ENCODE results near the gene HILPDA. TPM values are rescaled to one million over a fixed set of nuclear protein-coding genes. Genes with fewer than 3 reads are reported as not detected.

The HILPDA gene
- polyA plus RNA-seq, 1 donor (not counting 4 experiments of a cell fraction or from before 2014, with no cell fraction given): 17.9 TPM

GRCh38 chr7:128453836-128454804 is 1.6 kb upstream of the HILPDA start:
- DNase-seq (ENCODE audit: low read depth, low spot score) (no peak), FAIRE-seq (no peak)
- no peaks in the 10 kb centered on the region for H3K36me3 ChIP-seq (ENCODE audit: control insufficient read depth in 2 of 2, extremely low read depth in 1 of 2, insufficient read depth in 2 of 2, low read length in 2 of 2)
- no peaks in the 10 kb centered on the region for H3K9me3 ChIP-seq (ENCODE audit: control insufficient read depth, low read depth, low read length)
- H3K27ac ChIP-seq (ENCODE audit: control insufficient read depth, insufficient read depth, low read length): no peak overlapping the region
- H3K79me2 ChIP-seq (ENCODE audit: control insufficient read depth, insufficient read depth, low read length): peaks cover 19% of the 10 kb centered on the region
- no peaks in the 10 kb centered on the region for H4K20me1 ChIP-seq (ENCODE audit: control insufficient read depth, extremely low read depth, insufficient read depth, low read length)
- no peak overlapping the region for H3K9ac ChIP-seq (ENCODE audit: control insufficient read depth, extremely low read depth, insufficient read depth, low read length)
- no peaks in the 10 kb centered on the region for H3K9me1 ChIP-seq (ENCODE audit: control insufficient read depth, extremely low read depth, insufficient read depth, low read length)
- dilution Hi-C loops (cut with MboI; ENCODE audit: extremely low pct_ligation_motif_present, low sequenced_read_pairs): no loop called here
- H3K4me2 ChIP-seq (ENCODE audit: control insufficient read depth, extremely low read depth, insufficient read depth, low read depth, low read length): no peak overlapping the region
- H3K27me3 ChIP-seq (ENCODE audit: control insufficient read depth, extremely low read depth, insufficient read depth, low read length): peaks cover 3% of the 10 kb centered on the region
- H2AFZ ChIP-seq (ENCODE audit: control insufficient read depth, low read length): no peak overlapping the region
- no peak overlapping the region for H3K4me3 ChIP-seq (ENCODE audit: control insufficient read depth in 2 of 3, extremely low read depth in 1 of 3, insufficient read depth in 2 of 3, low read depth in 1 of 3, low read length in 3 of 3)
- TF ChIP-seq EZH2 (IDR thresholded peaks at IDR 0.05; ENCODE audit: low read length) (no peak), CTCF (optimal IDR thresholded peaks at IDR 0.05 in 1 of 3, IDR thresholded peaks at IDR 0.05 in 1 of 3, conservative IDR thresholded peaks at IDR 0.05 in 1 of 3; ENCODE audit: extremely low read depth in 1 of 3, insufficient read depth in 2 of 3, low read length in 3 of 3) (no peak)
- peaks cover 17% of the 10 kb centered on the region for H3K4me1 ChIP-seq (ENCODE audit: control insufficient read depth, extremely low read depth, insufficient read depth, low read length)

GRCh38 chr7:128454808-128455542 is 703 bp upstream of the HILPDA start:
- H2AFZ ChIP-seq (ENCODE audit: control insufficient read depth, low read length): peak overlapping the region; percentile 87
- H4K20me1 ChIP-seq (ENCODE audit: control insufficient read depth, extremely low read depth, insufficient read depth, low read length): no peaks in the 10 kb centered on the region
- peaks cover 17% of the 10 kb centered on the region for H3K4me1 ChIP-seq (ENCODE audit: control insufficient read depth, extremely low read depth, insufficient read depth, low read length)
- peaks cover 19% of the 10 kb centered on the region for H3K79me2 ChIP-seq (ENCODE audit: control insufficient read depth, insufficient read depth, low read length)
- H3K27me3 ChIP-seq (ENCODE audit: control insufficient read depth, extremely low read depth, insufficient read depth, low read length): peaks cover 3% of the 10 kb centered on the region
- FAIRE-seq: no peak
- no peaks in the 10 kb centered on the region for H3K9me3 ChIP-seq (ENCODE audit: control insufficient read depth, low read depth, low read length)
- peak overlapping the region; percentile 76 for H3K27ac ChIP-seq (ENCODE audit: control insufficient read depth, insufficient read depth, low read length)
- H3K9ac ChIP-seq (ENCODE audit: control insufficient read depth, extremely low read depth, insufficient read depth, low read length): peak overlapping the region; percentile 90
- peak overlapping the region; percentile 98 for H3K4me2 ChIP-seq (ENCODE audit: control insufficient read depth, extremely low read depth, insufficient read depth, low read depth, low read length)
- TF ChIP-seq EZH2 (IDR thresholded peaks at IDR 0.05; ENCODE audit: low read length) (no peak), CTCF (optimal IDR thresholded peaks at IDR 0.05 in 1 of 3, IDR thresholded peaks at IDR 0.05 in 1 of 3, conservative IDR thresholded peaks at IDR 0.05 in 1 of 3; ENCODE audit: extremely low read depth in 1 of 3, insufficient read depth in 2 of 3, low read length in 3 of 3) (no peak)
- dilution Hi-C loops (cut with MboI; ENCODE audit: extremely low pct_ligation_motif_present, low sequenced_read_pairs): no loop called here
- H3K36me3 ChIP-seq (ENCODE audit: control insufficient read depth in 2 of 2, extremely low read depth in 1 of 2, insufficient read depth in 2 of 2, low read length in 2 of 2): no peaks in the 10 kb centered on the region
- H3K4me3 ChIP-seq (ENCODE audit: control insufficient read depth in 2 of 3, extremely low read depth in 1 of 3, insufficient read depth in 2 of 3, low read depth in 1 of 3, low read length in 3 of 3): peak overlapping the region; percentile 82 to 96 (median 95)
- no peaks in the 10 kb centered on the region for H3K9me1 ChIP-seq (ENCODE audit: control insufficient read depth, extremely low read depth, insufficient read depth, low read length)
- DNase-seq (ENCODE audit: low read depth, low spot score): no peak

Measured in keratinocyte (primary cell).